Activated T-helper 1 cell treated with anti-CD3 and anti-CD28 coated beads, Interleukin-12 subunit alpha, Interleukin-12 subunit beta, Interleukin-2, Interleukin-4 antibody, amounts not matched to agents 30 ng/mL and 10 ng/mL and 1 ng/mL, durations not matched to agents 14 hours and 24 hours and 36 hours (primary cell): ENCODE results near the gene CNKSR3. TPM values are rescaled to one million over a fixed set of nuclear protein-coding genes. Genes with fewer than 3 reads are reported as not detected.

ENCODE experiments used
- DNase-seq: peaks from one replicate; pipeline ENCODE4 v3.0.0; 2021; ENCODE audit warnings: low spot score
- H3K27ac Mint-ChIP-seq: one replicate; pipeline ENCODE4 v1.8.0; 2021; ENCODE audit warnings: mild to moderate bottlenecking, mixed read lengths
- H3K27me3 Mint-ChIP-seq: one replicate; pipeline ENCODE4 v1.8.0; 2022; ENCODE audit warnings: mild to moderate bottlenecking, moderate library complexity, mixed read lengths; ENCODE audit not compliant: insufficient read depth
- H3K36me3 Mint-ChIP-seq: one replicate; pipeline ENCODE4 v1.8.0; 2021; ENCODE audit warnings: low read depth, mixed read lengths
- H3K4me1 Mint-ChIP-seq: one replicate; pipeline ENCODE4 v1.8.0; 2021; ENCODE audit warnings: low read depth, mixed read lengths
- H3K4me3 Mint-ChIP-seq: one replicate; pipeline ENCODE4 v1.8.0; 2021; ENCODE audit warnings: mild to moderate bottlenecking, moderate library complexity, mixed read lengths
- H3K9me3 Mint-ChIP-seq: one replicate; pipeline ENCODE4 v1.8.0; 2021; ENCODE audit warnings: mixed read lengths
- intact Hi-C: fragments of 100-400 bp; cut with micrococcal nuclease; formaldehyde crosslinking; loops from one replicate; pipeline ENCODE4 v1.15.1; 2024
- total RNA-seq: library from RNA; stranded (reverse); gene quantifications from 2 replicates; pipeline ENCODE4 v1.2.3, GENCODE V29; 2022

CNKSR3 gene
- total RNA-seq, 1 donor from 2014 or later: not detected

DNA sequence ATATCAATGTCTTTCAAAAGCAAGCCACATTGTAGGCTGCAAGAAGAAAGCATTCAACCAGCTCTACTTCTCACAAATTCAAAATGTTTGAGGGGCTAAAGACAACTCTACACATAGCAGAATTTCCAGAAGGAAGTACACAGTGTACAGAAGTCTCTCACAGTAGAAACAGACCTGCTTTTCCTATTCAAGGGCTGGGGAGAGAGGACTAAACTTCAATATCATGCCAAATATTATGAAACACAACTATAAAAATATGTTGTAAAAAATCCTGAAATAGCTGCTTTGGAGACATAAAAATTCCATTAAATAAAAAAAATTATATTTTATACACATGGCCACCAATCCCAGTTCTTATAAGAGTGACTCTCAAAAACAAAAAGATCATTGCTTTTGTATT lies 83.0 kb downstream of the CNKSR3 start:
- Mint-ChIP-seq H3K4me1 (no peaks in the 10 kb centered on the region), H3K4me3 (no peak overlapping the region), H3K36me3 (no peaks in the 10 kb centered on the region), H3K9me3 (peaks cover 4% of the 10 kb centered on the region), H3K27ac (no peak overlapping the region), H3K27me3 (no peaks in the 10 kb centered on the region)
- intact Hi-C loops: no loop called here
- DNase-seq: no peak

GRCh38 chr6:154426997-154427396 lies 83.5 kb downstream of the CNKSR3 start:
- no peak overlapping the region for H3K27ac Mint-ChIP-seq
- no peaks in the 10 kb centered on the region for H3K36me3 Mint-ChIP-seq
- no peak overlapping the region for H3K4me3 Mint-ChIP-seq
- no peaks in the 10 kb centered on the region for H3K9me3 Mint-ChIP-seq
- H3K4me1 Mint-ChIP-seq: no peaks in the 10 kb centered on the region
- H3K27me3 Mint-ChIP-seq: no peaks in the 10 kb centered on the region
- intact Hi-C loops: no loop called here
- DNase-seq: no peak

- intact Hi-C loops: no loop called here
- Mint-ChIP-seq H3K27ac (no peak overlapping the region), H3K4me3 (no peak overlapping the region), H3K27me3 (no peaks in the 10 kb centered on the region), H3K9me3 (no peaks in the 10 kb centered on the region), H3K4me1 (no peaks in the 10 kb centered on the region), H3K36me3 (no peaks in the 10 kb centered on the region)
- no peak for DNase-seq
These were observed 85.5 kb downstream of the CNKSR3 start for GRCh38 chr6:154425034-154425433.

GRCh38 chr6:154414021-154414813 lies 96.3 kb downstream of the CNKSR3 start:
- Mint-ChIP-seq H3K36me3 (no peaks in the 10 kb centered on the region), H3K4me1 (peaks cover 6% of the 10 kb centered on the region), H3K4me3 (no peak overlapping the region), H3K27me3 (peaks cover 3% of the 10 kb centered on the region), H3K27ac (no peak overlapping the region), H3K9me3 (no peaks in the 10 kb centered on the region)
- intact Hi-C loops: no loop called here
- DNase-seq: no peak

- Mint-ChIP-seq H3K4me3 (no peak overlapping the region), H3K36me3 (no peaks in the 10 kb centered on the region), H3K27me3 (peaks cover 6% of the 10 kb centered on the region), H3K9me3 (no peaks in the 10 kb centered on the region), H3K27ac (no peak overlapping the region), H3K4me1 (peaks cover 6% of the 10 kb centered on the region)
- no peak for DNase-seq
- intact Hi-C loops: no loop called here
These were observed 98.2 kb downstream of the CNKSR3 start for GRCh38 chr6:154412106-154412820.

- intact Hi-C loops: no loop called here
- H3K4me1 Mint-ChIP-seq: peaks cover 6% of the 10 kb centered on the region
- no peaks in the 10 kb centered on the region for H3K36me3 Mint-ChIP-seq
- H3K27me3 Mint-ChIP-seq: peaks cover 6% of the 10 kb centered on the region
- H3K27ac Mint-ChIP-seq: no peak overlapping the region
- H3K4me3 Mint-ChIP-seq: no peak overlapping the region
- no peaks in the 10 kb centered on the region for H3K9me3 Mint-ChIP-seq
- no peak for DNase-seq
These were observed 99.4 kb downstream of the CNKSR3 start for GRCh38 chr6:154411076-154411475.

DNA sequence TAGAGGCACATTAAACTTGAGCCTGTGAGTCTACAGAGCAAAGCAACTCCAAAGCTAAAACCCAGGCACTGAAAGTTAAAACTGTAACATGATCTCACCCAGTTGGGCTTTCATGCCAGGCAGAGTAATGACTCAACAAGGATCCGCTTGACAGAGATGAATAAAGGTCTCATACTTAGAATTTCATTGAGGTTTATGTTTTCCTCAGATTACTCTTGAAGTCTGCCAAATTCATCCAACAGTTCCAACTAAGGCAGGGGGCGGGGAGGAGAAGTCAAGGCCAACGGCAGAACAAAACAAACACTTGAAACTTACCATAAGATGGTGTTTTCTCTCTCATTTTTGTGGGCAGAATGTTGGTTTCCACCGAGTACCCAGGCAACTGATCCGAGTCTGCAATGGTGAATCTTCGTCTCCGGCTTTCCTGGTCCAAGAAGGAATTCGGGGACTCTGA lies 99.8 kb downstream of the CNKSR3 start:
- Mint-ChIP-seq H3K4me1 (peaks cover 6% of the 10 kb centered on the region), H3K9me3 (no peaks in the 10 kb centered on the region), H3K27me3 (peaks cover 6% of the 10 kb centered on the region), H3K4me3 (no peak overlapping the region), H3K36me3 (no peaks in the 10 kb centered on the region), H3K27ac (peak overlapping the region; percentile 15)
- intact Hi-C loops: loop anchor here (1.0 kb wide), 1 partner anchor 55 kb away; no protein-coding TSS in a partner anchor
- DNase-seq: no peak

DNA sequence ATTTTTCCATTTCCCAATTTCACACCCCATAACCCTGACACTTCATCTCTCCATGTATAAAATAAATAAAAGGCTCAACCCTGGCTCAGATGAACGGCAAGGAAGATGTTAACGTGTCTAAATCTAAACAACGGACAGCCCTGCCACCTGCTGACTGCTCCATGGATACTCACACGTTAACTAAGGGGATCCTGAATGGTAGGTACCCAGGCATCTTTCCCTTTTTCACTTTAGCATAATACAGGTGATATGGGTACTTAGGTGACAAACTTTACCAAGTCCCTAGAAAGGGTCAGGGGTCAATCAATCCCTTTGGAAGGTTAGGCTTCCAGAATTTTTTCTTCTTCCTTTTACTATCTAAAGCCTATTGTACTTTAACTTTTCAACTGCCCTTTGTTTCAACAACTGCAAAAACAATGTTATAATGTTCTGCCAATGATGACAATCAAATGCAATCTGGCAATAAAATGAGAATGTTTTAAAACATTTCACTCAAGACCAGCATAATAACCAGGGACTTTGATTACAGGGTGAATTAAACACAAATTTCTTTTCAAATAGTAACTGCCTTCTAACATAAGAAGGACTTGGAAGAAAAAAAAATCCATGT lies 101.5 kb downstream of the CNKSR3 start:
- H3K4me3 Mint-ChIP-seq: no peak overlapping the region
- DNase-seq: no peak
- intact Hi-C loops: loop anchor here (1.0 kb wide), 1 partner anchor 253 kb away; no protein-coding TSS in a partner anchor
- H3K27ac Mint-ChIP-seq: no peak overlapping the region
- no peaks in the 10 kb centered on the region for H3K36me3 Mint-ChIP-seq
- no peaks in the 10 kb centered on the region for H3K9me3 Mint-ChIP-seq
- peaks cover 6% of the 10 kb centered on the region for H3K27me3 Mint-ChIP-seq
- peaks cover 6% of the 10 kb centered on the region for H3K4me1 Mint-ChIP-seq

DNA sequence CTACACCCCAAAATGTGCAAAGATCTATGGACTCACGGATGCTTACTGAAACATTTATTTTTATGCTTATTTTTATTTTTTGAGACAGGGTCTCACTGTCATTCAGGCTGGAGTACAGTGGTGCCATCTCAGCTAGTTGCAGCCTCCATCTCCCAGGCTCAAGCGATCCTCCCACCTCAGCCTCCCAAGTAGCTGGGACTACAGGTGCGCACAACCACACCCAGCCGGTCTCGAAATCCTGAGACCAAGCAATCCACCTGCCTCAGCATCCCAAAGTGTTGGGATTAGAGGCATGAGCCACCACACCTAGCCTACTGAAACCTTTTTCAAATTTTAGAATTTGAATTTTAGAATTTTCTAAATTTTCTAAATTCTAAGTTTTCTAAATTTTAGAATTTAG lies 103.0 kb downstream of the CNKSR3 start:
- intact Hi-C loops: no loop called here
- H3K4me3 Mint-ChIP-seq: no peak overlapping the region
- no peak overlapping the region for H3K27ac Mint-ChIP-seq
- H3K36me3 Mint-ChIP-seq: no peaks in the 10 kb centered on the region
- H3K27me3 Mint-ChIP-seq: peaks cover 6% of the 10 kb centered on the region
- no peaks in the 10 kb centered on the region for H3K9me3 Mint-ChIP-seq
- peaks cover 6% of the 10 kb centered on the region for H3K4me1 Mint-ChIP-seq
- no peak for DNase-seq

GRCh38 chr6:154406869-154407268 lies 103.6 kb downstream of the CNKSR3 start:
- intact Hi-C loops: no loop called here
- Mint-ChIP-seq H3K4me1 (peaks cover 6% of the 10 kb centered on the region), H3K27ac (no peak overlapping the region), H3K4me3 (no peak overlapping the region), H3K9me3 (no peaks in the 10 kb centered on the region), H3K27me3 (peaks cover 3% of the 10 kb centered on the region), H3K36me3 (no peaks in the 10 kb centered on the region)
- DNase-seq: no peak

GRCh38 chr6:154406301-154406700 lies 104.2 kb downstream of the CNKSR3 start:
- peaks cover 3% of the 10 kb centered on the region for H3K27me3 Mint-ChIP-seq
- H3K36me3 Mint-ChIP-seq: no peaks in the 10 kb centered on the region
- H3K9me3 Mint-ChIP-seq: no peaks in the 10 kb centered on the region
- peaks cover 6% of the 10 kb centered on the region for H3K4me1 Mint-ChIP-seq
- intact Hi-C loops: no loop called here
- no peak overlapping the region for H3K4me3 Mint-ChIP-seq
- no peak for DNase-seq
- H3K27ac Mint-ChIP-seq: no peak overlapping the region

DNA sequence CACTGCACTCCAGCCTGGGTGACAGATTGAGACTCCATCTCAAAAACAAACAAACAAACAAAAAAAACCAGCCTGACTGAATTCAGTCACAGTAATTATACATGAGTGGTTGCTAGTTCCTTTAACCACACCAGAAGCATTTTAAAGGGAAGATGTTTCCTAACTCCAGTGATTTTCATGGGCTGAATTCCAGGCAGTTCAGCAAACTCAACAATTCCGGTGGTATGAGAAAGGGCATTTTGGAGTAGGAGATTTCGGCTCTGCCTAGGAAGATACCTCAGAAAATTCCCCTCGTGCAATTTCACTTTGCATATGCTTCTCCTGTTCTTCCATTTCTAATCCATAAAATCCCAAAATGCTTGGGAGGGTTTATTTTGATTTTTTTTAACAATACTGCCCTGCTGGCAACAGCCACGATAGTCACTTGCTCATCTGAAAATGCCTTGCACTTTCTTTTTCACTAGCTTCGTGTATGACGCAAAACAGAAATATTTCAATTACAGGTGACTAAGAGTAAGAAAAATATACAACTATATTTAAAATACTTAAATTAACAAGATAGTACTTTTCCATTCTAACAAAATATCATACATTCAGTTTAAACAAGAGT lies 105.6 kb downstream of the CNKSR3 start:
- Mint-ChIP-seq H3K9me3 (no peaks in the 10 kb centered on the region), H3K4me3 (no peak overlapping the region), H3K27me3 (peaks cover 3% of the 10 kb centered on the region), H3K27ac (no peak overlapping the region), H3K4me1 (no peaks in the 10 kb centered on the region), H3K36me3 (no peaks in the 10 kb centered on the region)
- DNase-seq: no peak
- intact Hi-C loops: no loop called here

DNA sequence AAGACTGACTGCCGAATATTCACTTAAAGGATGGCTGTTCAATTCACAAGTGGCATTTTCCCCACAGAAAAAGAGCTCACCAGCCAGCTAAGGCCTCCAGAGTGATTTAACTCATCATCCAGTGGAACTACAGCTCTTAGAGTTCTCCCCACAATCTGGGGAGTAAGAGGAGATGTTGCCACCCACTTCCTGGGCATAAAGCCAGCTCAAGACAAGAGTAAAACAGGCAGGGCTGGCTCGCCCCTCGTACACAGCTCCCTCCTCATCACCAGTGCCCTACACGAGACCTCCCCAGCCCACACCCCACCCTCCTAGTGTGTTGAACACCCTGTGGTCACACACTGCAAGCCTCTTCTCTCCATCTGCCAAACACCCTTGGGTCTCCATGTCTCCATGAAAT lies 106.7 kb downstream of the CNKSR3 start:
- intact Hi-C loops: no loop called here
- Mint-ChIP-seq H3K36me3 (no peaks in the 10 kb centered on the region), H3K27me3 (peaks cover 3% of the 10 kb centered on the region), H3K27ac (no peak overlapping the region), H3K4me3 (no peak overlapping the region), H3K9me3 (no peaks in the 10 kb centered on the region), H3K4me1 (no peaks in the 10 kb centered on the region)
- no peak for DNase-seq
